HG03520 (cell line): ENCODE measurements around the gene STX7.
A peak's percentile ranks its signal among the peaks of the same experiment; 100 is the strongest.

ENCODE experiments used
- ATAC-seq: cut with Tn5 transposase; IDR thresholded peaks from one replicate; pipeline ENCODE4 v1.9.1; 2021; ENCODE audit warnings: mild to moderate bottlenecking, moderate library complexity; ENCODE audit not compliant: unreplicated experiment

STX7 gene

DNA sequence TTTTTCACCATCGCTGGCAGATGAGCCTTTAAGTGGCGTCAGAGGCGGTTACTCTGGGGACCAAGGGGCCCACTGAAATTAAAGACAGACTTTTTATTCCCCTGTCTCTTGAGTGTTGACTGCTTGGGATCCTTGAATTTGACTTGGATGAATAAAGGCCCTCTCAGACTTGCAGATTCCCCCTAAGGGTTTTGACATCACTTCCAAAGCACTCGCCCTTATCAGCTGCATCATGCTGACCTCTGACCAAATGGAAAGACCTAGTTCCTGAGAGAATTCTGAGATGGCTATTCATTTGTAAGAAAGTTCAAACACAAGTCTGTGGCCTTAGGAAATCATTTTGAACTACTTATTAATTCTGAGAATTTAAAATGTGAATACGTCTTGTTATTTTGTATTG is 98.2 kb downstream of the STX7 start:
- no peak for ATAC-seq

DNA sequence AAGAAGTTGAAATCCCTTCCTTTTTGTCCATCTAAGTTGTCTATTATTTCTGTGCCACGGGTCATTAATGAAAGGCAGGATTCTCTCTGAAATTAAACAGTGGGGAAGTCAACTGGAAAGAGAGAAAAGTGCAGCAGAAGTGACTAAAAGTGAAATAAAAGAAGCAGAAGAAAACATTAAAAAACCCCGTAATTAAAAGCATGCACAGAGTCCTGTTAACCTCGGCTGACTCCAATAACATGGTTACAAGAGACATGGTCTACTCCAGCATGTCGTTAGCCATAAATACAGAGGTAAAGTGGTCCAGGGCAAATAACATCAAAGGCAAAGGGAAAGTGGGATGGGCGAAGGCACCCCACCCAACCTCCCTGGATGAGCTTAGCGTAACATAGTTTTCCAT is 98.6 kb downstream of the STX7 start:
- ATAC-seq: no peak

DNA sequence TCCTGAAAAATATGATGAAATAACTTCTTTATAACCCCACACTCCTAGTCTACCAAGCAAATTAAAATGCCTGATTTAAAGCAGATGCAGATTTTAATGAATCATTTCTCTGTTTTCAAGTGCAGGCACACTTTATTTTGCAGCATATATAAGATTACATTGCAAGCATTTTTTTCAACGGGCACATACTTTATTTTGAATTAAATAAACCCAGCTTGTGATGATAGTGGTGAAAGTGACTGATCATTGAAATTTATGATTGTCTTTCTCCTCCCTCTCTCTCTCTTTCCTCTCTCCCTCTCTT is 99.5 kb downstream of the STX7 start:
- no peak for ATAC-seq

DNA sequence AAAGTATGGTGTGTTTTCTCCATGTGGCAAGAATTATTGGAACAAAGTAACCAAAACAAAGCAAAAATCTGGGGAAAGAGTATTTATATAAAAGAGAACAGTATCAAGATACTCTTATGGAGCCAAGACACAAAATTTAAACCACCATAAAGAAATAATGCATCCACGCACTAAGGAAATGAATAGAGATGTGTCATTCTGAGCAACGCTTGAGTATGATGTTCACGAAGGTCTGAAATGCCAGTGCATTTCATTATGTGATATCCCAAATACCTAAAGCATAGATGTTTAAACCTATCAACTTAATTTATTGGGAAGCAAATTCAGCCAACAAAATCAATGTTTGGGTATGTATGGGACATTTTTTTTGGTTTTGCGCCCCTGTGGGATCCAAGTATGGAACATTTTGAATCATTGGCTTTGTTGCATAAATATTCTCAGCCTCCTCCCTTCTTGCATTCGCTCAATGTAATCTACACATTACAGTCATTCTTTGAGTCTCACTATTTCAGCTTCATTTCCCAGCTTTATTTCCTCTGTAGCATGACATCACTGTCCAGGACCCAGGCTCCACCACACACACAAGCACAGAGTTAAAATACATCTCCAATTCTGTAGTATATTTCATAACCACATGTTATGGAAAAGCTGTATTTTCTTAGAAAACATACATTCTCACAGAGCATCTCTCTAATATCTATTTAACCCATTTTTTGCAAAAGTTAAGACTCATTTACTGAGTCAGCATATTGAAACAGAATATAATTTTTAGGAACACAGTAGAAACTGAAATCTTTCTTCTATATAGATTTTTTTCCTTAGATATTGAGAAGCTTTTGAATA is 100.0 kb downstream of the STX7 start:
- ATAC-seq: no peak

DNA sequence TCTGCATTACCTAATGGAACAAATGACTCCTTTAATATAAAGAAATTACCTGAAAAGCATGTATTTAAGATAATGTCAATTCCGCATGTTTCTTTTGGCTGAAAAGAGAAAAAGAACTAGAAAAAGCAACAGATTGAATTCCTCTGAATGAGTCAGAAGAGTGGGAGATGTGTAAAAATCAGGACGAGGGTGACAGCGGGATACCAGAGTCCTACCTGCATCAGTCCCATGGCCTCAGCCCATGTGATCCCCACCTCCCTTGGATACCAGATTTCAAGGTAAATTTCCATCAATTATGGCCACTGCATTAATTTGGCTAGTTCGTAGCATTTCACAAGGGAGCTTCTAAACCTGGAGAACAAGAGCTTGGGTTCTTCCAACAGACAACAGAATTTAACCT is 101.6 kb downstream of the STX7 start:
- no peak for ATAC-seq

DNA sequence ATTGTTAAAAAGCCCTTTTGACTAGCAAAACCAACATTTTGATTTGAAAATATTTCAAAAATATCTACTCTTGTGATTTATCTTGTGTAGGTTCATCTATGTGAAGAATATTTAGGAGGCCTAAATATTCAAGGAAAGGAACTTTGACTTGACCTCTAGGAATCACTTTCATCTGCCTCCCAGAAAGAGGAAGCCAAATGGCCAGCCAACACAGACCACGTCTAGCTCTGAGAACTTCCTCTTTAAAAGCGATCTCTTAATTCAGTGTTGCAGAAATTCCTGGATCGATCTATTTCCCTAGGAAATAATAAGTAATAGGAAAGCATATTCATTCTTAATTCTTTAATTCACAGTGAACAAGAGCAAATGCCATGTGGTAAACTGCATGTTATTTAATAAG is 102.1 kb downstream of the STX7 start:
- no peak for ATAC-seq

DNA sequence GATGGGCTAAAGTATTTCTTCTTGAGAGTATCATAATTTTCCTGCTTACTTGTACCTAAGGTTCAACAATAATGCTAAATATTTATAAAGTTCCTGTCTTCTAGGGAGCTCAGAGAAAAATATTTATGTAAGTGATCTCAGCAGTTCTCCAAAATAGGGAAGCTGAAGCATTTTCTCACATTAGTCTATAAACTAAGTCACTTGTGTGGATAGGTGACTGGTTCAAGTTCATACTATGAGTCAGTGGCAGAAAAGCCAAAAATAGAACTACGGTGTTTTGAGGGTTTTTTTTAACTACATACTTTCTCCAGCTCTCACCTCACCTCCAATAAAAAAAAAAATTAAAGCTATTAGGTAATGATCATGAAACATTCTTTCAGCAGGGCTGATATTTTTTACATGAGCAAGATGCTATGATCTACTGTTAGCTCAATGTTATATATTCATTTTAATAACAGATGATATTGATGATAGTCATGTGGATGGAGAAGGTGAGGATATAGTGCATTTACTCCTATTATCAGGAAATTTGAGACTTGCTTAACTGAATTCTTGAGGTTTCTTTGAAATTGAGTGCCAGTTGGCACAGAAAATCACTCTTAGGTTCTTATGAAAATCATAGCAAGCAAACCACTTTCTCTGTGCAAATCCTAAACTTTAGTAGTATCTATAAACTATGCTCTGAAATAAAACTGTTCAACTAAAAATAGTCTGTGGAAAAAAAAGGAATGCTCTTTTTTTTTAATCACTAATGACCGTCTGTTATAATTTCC is 107.6 kb downstream of the STX7 start:
- peak; percentile 46 for ATAC-seq

DNA sequence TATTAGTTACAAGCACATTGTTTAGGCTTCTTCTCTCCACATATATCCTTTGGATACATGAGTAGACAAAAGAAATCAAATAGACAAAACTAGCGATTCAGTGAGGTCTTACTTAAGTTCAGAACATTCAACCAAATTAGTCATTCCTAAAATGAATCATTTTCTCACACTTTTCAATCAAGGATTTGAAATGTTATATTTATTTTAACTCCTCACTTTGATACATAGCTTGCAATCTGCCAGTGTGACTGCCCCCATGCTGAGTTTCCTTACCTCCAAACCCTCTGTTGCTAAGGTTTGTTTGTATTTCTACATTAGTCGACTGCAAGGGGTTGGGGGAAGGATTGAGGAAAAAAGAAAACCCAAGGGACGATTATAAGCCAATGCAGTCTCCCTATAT is 108.2 kb downstream of the STX7 start:
- peak; percentile 4 for ATAC-seq

DNA sequence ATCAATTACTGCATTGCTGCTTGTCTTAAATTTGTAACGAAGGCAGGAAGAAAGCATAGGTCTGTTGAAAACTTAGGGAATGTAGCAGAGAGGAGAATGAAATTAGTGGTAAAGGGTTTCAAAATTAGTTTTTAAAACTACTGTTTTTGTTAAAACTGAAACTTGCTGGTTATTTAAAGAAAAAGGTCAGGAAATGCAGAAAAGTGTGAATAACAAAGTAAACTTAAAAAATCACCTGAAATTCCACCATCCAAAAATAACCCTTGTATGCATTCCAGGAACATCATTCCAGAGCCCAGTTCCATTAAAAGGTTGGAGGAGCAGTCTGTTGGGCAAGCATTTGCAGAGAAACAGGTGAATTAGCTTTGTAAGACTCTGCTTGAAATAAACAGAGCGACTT is 108.6 kb downstream of the STX7 start:
- no peak for ATAC-seq

DNA sequence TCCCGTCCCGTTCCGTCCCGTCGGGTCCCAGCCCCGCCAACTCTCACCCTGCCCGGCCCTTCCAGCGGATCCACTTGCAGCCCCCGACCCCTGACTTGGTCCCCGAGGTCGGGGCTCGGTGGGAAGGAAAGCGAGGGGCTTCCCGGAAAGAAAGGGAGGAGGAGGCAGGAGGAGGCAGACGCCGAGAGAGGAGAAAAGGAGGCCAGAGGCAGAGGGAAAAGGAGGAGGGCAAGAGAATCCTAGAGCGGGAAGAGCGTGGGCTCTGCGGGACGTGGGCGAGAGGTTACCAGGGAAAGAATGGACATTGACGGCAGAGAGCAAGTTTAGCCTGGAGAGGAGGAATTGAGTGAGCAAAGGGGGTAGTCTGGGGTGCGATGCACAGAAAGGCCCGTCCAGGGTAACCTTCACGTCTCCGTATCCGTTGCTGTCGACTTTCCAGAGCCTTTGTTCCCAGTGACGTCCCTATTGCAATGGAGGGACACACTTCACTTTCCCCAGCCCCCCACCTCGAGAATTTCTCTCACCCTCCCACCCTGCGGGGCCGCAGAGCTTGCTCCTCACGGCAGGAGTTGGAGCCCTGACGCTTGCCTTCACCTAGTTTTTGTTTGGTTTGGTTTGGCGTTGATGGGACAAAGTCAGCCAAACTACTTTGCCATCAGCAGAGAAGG is 111.2 kb downstream of the STX7 start:
- no peak for ATAC-seq

DNA sequence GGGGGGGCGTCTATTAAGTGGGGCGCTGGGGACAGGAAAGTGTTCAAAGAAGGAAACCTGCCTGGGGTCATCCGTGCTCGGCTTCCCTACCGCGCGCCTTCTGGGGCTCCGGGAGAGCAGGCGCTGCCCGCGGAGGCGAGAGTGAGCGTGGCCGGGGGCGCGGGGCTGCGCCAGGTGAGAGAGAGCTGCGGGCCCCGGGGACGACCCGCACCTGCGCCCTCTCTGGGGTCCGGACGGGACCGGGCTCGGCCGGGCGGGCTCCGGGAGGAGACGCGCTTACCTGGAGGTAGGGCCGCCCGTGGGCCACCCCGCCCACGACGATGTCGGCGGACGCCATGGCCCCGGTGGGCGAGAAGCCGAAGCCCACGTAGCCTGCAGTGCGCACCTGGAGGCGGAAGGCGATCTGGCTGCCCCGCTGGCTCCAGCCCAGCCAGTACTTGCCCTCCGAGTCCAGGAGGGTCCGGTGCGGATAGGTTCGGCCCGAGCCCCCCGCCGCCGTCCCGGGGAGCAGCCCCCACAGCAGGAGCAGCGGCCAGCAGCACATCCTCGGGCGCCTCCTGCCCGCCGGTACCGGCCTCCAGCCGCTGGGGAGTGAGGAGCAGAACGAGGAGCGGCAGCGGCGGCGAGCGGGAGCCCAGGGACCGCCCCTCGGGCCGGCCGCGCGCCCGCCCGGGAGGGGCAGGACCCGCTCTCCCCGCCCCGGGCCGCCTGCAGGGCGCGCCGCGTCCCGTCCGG is 111.9 kb downstream of the STX7 start, which contains the start of gene MOXD1:
MOXD1 (minus strand) TSS at position 593 of the 735 bp plus-strand sequence; CDS start at position 544, 49 bp downstream.
- no peak for ATAC-seq

DNA sequence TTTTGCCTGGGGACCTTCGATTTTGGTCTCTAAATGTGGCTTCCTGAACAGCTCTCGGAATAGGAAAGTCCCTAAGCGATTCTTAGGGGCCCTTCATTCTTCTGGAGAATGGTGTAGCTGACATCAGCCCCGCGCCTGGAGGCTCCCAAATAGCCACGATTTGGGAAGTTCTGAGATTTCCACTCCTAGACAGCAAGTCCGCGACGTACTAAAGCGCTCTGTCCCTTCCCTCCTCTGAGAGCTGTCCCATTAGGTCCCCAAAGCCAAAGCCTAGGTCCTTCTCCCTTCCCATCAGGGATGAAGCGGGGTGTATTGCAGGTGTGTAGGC is 112.4 kb downstream of the STX7 start:
- no peak for ATAC-seq

DNA sequence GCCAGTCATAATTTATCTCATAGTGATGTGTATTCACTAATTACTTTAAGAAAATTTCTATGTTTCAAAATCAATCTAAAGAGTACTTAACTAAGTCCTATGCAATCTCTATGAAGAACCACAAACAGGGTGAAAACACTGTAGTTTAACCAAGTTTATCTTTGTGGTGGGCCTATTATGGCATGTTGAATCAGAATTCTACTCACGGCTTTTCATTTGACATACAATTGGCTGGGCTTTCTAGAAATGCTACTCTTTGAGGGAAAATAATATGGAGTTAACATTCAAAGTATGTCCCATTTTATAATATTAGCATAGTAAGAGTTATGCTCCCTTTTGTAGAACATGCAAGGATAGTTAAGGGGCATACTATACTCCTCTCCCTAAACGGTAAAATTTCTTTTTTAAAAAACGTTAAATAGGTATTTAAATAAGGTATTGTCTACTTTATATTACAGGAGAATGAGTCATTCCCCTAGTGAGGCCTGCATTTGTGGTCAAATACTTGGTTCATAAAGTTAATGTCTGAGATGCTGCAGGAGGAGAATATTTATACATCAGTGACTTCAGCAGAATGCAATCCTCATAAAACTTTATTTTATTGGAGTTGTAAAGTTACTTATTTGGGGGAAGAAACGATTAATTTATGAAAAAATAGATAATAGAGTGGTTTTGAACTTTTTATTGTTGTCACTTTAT is 113.4 kb downstream of the STX7 start:
- ATAC-seq: no peak
